Trophoblast cell (in vitro differentiated cells and primary cell): Measurements from ENCODE around the gene GPALPP1. TPM values are rescaled to one million over a fixed set of nuclear protein-coding genes. Genes with fewer than 3 reads are reported as not detected.
A peak's percentile ranks its signal among the peaks of the same experiment; 100 is the strongest.
"Not testable (repeated sequence)": the region's sequence is repeated elsewhere in the genome, so short reads cannot be mapped to it uniquely, and the experiment has no call there.

Source experiments
- DNase-seq, 2 donors: peaks; one replicate each; pipeline ENCODE4 v3.0.0-alpha.2; 2016
- H2AFZ ChIP-seq: 2 replicates; pipeline ENCODE4 v1.6.1; 2013; ENCODE audit warnings: low read length, moderate library complexity, mild to moderate bottlenecking; ENCODE audit not compliant: insufficient read depth, poor library complexity
- H2AK5ac ChIP-seq: 2 replicates; pipeline ENCODE4 v1.6.1; 2013; ENCODE audit warnings: mild to moderate bottlenecking, low read length
- H2BK120ac ChIP-seq: 2 replicates; pipeline ENCODE4 v1.6.1; 2013; ENCODE audit warnings: low read length, mild to moderate bottlenecking, moderate library complexity; ENCODE audit not compliant: insufficient read depth, poor library complexity
- H2BK12ac ChIP-seq: 2 replicates; pipeline ENCODE4 v1.6.1; 2013; ENCODE audit warnings: mild to moderate bottlenecking, low read length, moderate library complexity
- H2BK5ac ChIP-seq: 2 replicates; pipeline ENCODE4 v1.6.1; 2013; ENCODE audit warnings: low read length, low read depth, moderate library complexity, mild to moderate bottlenecking; ENCODE audit not compliant: poor library complexity
- H3K14ac ChIP-seq: 2 replicates; pipeline ENCODE4 v1.6.1; 2013; ENCODE audit warnings: mild to moderate bottlenecking, low read length
- H3K18ac ChIP-seq: 2 replicates; pipeline ENCODE4 v1.6.1; 2013; ENCODE audit warnings: mild to moderate bottlenecking, low read length
- H3K23ac ChIP-seq: 2 replicates; pipeline ENCODE4 v1.6.1; 2013; ENCODE audit warnings: low read length
- H3K27ac ChIP-seq: 2 replicates; pipeline ENCODE4 v1.5.1; 2013; ENCODE audit warnings: low read depth, mild to moderate bottlenecking, inconsistent platforms, low read length, moderate library complexity
- H3K27me3 ChIP-seq: 2 replicates; pipeline ENCODE4 v1.6.1; 2013; ENCODE audit warnings: inconsistent platforms, mild to moderate bottlenecking, low read length, moderate library complexity; ENCODE audit not compliant: insufficient read depth
- H3K36me3 ChIP-seq, 2 experiments: 1 replicate in 1 of 2; 2 replicates in 1 of 2; pipeline ENCODE4 v1.6.1; 2013; ENCODE audit warnings: low read length in 2 of 2, mild to moderate bottlenecking in 2 of 2, moderate library complexity in 1 of 2; ENCODE audit not compliant: insufficient read depth in 2 of 2, control insufficient read depth in 1 of 2
- H3K4ac ChIP-seq: 2 replicates; pipeline ENCODE4 v1.6.1; 2013; ENCODE audit warnings: low read depth, mild to moderate bottlenecking, low read length, moderate library complexity
- H3K4me1 ChIP-seq, 2 experiments: 1 replicate in 1 of 2; 2 replicates in 1 of 2; pipeline ENCODE4 v1.6.1; 2013; ENCODE audit warnings: low read length in 2 of 2, mild to moderate bottlenecking in 2 of 2, moderate library complexity in 1 of 2; ENCODE audit not compliant: insufficient read depth in 2 of 2, control insufficient read depth in 1 of 2
- H3K4me2 ChIP-seq: 2 replicates; pipeline ENCODE4 v1.6.1; 2013; ENCODE audit warnings: inconsistent platforms, mild to moderate bottlenecking, low read length, moderate library complexity
- H3K4me3 ChIP-seq: 2 replicates; pipeline ENCODE4 v1.5.1; 2013; ENCODE audit warnings: mild to moderate bottlenecking, low read depth, low read length, inconsistent platforms
- H3K79me1 ChIP-seq: one replicate; pipeline ENCODE4 v1.6.1; 2013; ENCODE audit warnings: low read length
- H3K79me2 ChIP-seq: 2 replicates; pipeline ENCODE4 v1.6.1; 2013; ENCODE audit warnings: low read length, mild to moderate bottlenecking; ENCODE audit not compliant: control insufficient read depth, insufficient read depth, poor library complexity
- H3K9ac ChIP-seq: 2 replicates; pipeline ENCODE4 v1.6.1; 2013; ENCODE audit warnings: mild to moderate bottlenecking, low read length
- H3K9me3 ChIP-seq: 2 replicates; pipeline ENCODE4 v1.6.1; 2013; ENCODE audit warnings: low read depth, mild to moderate bottlenecking, control low read depth, inconsistent platforms, low read length; ENCODE audit not compliant: insufficient read depth
- H4K12ac ChIP-seq: 2 replicates; pipeline ENCODE4 v1.6.1; 2013; ENCODE audit warnings: low read depth, mild to moderate bottlenecking, low read length, moderate library complexity
- H4K8ac ChIP-seq: 2 replicates; pipeline ENCODE4 v1.6.1; 2013; ENCODE audit warnings: low read depth, mild to moderate bottlenecking, low read length, moderate library complexity
- H4K91ac ChIP-seq: one replicate; pipeline ENCODE4 v1.6.1; 2013; ENCODE audit warnings: low read depth, mild to moderate bottlenecking, low read length, moderate library complexity
- WGBS: extraction: QIAGEN DNeasy Blood & Tissue Kit; methylation state at CpG from one replicate; pipeline ENCODE4 v1.1.7; 2013; ENCODE audit warnings: missing lambda C conversion rate; ENCODE audit not compliant: insufficient read length, insufficient coverage; ENCODE audit errors: extremely low coverage; 5-methylcytosine and 5-hydroxymethylcytosine counted together
- polyA plus RNA-seq: library from polyadenylated mRNA; stranded (reverse); fragments of 200-250 nt; gene quantifications from 2 replicates; pipeline ENCODE4 v1.2.3, GENCODE V29; 2013

Gene GPALPP1, protein sequence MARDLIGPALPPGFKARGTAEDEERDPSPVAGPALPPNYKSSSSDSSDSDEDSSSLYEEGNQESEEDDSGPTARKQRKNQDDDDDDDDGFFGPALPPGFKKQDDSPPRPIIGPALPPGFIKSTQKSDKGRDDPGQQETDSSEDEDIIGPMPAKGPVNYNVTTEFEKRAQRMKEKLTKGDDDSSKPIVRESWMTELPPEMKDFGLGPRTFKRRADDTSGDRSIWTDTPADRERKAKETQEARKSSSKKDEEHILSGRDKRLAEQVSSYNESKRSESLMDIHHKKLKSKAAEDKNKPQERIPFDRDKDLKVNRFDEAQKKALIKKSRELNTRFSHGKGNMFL
- polyA plus RNA-seq = 20.4 and 21.5 TPM in 2 replicates

DNA sequence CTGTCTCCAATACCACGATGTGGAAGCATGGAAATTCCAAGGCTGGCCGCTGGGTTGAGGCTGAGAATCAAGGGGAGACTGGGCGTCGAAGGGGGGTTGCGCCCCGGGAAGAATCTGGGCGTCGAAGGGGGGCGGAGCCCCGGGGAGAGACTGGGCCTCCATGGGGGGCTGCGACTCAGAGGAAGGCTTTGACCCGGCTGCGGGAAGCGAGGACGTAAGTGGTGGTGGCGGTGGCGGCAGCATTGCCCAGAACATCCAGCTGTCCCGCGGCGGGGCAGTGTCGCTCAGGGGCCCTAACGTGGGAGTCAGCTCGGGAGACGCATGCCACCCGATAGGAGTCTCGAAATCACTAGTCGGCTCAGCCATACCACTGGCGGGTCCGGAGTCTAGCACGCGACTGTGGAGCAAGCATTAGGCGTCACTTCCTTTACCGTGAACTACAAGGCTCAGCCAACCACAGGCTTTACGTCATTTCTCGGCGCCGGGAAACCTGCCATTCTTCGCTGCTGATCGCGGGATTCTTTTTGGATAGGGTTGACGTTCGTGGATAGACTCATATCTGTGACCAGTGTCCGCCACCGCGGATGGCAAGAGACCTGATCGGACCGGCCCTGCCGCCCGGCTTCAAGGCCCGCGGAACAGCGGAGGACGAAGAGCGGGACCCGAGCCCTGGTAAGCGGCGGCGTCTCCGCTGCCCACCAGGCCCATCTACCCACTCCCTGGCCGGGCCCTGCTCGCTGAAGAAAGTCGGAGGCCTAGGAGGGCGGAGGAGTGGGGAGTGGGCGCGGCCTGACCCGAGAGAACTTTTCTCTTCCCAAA lies at the start of gene GPALPP1, which contains the start of gene NUFIP1:
GPALPP1 (plus strand) TSS at position 468 of the 819 bp plus-strand sequence; CDS start at position 585, 117 bp downstream.
NUFIP1 (minus strand) TSS at position 401 of the 819 bp plus-strand sequence; CDS start at position 366, 35 bp downstream.
- Histone ChIP-seq H3K9ac (peak within 1 kb of the TSS; percentile 99), H2AFZ (peak within 1 kb of the TSS; percentile 93), H2BK120ac (peak within 1 kb of the TSS; percentile 26), H3K27ac (no peak within 1 kb of the TSS), H2BK5ac (peak within 1 kb of the TSS; percentile 71), H3K79me2 (peaks cover 8% of the 10 kb centered on the region), H3K4ac (peak within 1 kb of the TSS; percentile 88), H4K12ac (peak within 1 kb of the TSS; percentile 95), H3K14ac (peak within 1 kb of the TSS; percentile 92), H3K18ac (peak within 1 kb of the TSS; percentile 95), H3K4me2 (peak within 1 kb of the TSS; percentile 97), H3K4me1 (peaks cover 7 to 9% of the 10 kb centered on the region in 2 experiments), H4K91ac (peak within 1 kb of the TSS; percentile 78), H3K36me3 (peaks cover 3 to 5% of the 10 kb centered on the region in 2 experiments), H2BK12ac (no peak within 1 kb of the TSS), H4K8ac (peak within 1 kb of the TSS; percentile 98), H3K23ac (no peak within 1 kb of the TSS), H3K27me3 (no peaks in the 10 kb centered on the region), H3K4me3 (peak within 1 kb of the TSS; percentile 100), H3K9me3 (no peaks in the 10 kb centered on the region), H2AK5ac (no peak within 1 kb of the TSS), H3K79me1 (peaks cover 2% of the 10 kb centered on the region)
- no CpG with 5 or more reads among the region's 66 CpGs for WGBS
- DNase-seq = peak; percentile 96 to 98

DNA sequence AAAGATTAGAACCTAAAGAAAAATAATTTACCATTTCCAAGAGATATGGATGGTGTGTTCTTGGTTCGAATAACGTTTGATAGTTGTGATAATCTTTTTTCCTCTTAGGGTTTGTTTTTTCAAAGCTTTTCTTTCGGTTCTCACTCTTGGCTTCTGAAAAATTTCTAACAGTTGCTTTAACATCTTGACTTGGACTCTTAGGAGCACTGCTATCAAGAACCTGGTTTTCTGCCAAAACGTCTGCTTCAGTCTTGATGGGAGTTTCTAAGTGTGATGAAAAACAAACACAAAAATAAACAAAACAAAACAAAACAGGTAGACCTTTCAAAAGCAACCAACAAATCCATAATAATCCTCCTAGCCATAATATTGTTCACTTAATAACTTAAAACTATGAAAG lies 45.9 kb upstream of the GPALPP1 start:
- WGBS = no CpG with 5 or more reads among the region's 4 CpGs
- not testable (repeated sequence) for H2BK12ac ChIP-seq, H2BK120ac ChIP-seq, H3K4me1 ChIP-seq, H4K91ac ChIP-seq, H3K4me2 ChIP-seq, H3K4me3 ChIP-seq, H3K4ac ChIP-seq, H3K9me3 ChIP-seq, H4K8ac ChIP-seq, H3K18ac ChIP-seq, H3K27me3 ChIP-seq, H3K27ac ChIP-seq, H3K14ac ChIP-seq, DNase-seq, H2AK5ac ChIP-seq, H4K12ac ChIP-seq, H3K36me3 ChIP-seq, H2AFZ ChIP-seq, H3K79me2 ChIP-seq, H2BK5ac ChIP-seq, H3K9ac ChIP-seq, H3K79me1 ChIP-seq, H3K23ac ChIP-seq

DNA sequence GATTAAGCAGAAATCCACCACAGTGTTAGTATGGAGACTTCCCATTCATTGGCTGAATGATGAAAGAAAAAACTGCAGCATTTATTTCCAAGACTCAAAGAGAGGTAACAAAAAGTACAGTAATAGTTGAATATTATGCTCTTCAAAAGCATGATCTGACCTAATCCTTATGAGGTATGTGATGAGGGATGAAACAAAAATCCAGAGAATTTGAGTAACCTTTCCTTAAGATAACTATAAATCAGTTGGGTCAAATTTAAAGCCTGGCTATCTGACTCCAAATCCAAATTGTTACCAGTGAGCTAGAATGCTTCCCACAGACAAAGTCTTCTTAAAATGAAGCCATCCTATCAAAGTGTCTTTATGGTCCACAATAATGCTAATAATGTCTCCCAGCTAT lies 38.2 kb upstream of the GPALPP1 start:
- no peak overlapping the region for H2BK12ac ChIP-seq
- H3K9me3 ChIP-seq = no peaks in the 10 kb centered on the region
- H3K9ac ChIP-seq = no peak overlapping the region
- H3K4me1 ChIP-seq = no peaks in the 10 kb centered on the region
- H3K36me3 ChIP-seq = no peaks in the 10 kb centered on the region
- H3K79me2 ChIP-seq = no peaks in the 10 kb centered on the region
- H3K14ac ChIP-seq = no peak overlapping the region
- no peak overlapping the region for H2BK120ac ChIP-seq
- no peak overlapping the region for H2AK5ac ChIP-seq
- no peak overlapping the region for H3K4ac ChIP-seq
- H3K23ac ChIP-seq = no peak overlapping the region
- H2AFZ ChIP-seq = no peak overlapping the region
- H4K12ac ChIP-seq = no peak overlapping the region
- H4K8ac ChIP-seq = no peak overlapping the region
- H4K91ac ChIP-seq = no peak overlapping the region
- H3K4me3 ChIP-seq = no peak overlapping the region
- H3K18ac ChIP-seq = no peak overlapping the region
- no peak overlapping the region for H3K4me2 ChIP-seq
- H2BK5ac ChIP-seq = no peak overlapping the region
- no peaks in the 10 kb centered on the region for H3K79me1 ChIP-seq
- H3K27ac ChIP-seq = no peak overlapping the region
- DNase-seq = peak in 1 of 2 donors; percentile 79
- H3K27me3 ChIP-seq = no peaks in the 10 kb centered on the region

DNA sequence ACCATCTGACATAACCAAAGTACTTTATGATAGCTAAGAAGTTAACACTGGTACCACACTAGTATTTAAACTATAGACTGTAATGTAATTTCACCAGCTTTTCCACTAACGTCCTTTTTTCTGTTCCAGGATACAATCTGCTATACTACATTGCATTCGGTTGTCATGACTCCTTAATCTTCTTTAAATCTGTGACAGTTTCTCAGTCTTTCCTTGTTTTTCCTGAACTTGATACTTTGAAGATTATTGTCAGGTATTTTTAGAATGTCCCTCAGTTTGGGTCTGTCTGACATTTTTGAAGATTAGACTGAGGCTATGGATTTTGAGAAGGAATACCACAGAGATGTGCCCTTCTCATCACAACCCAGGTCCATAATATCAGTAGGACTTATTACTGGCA lies 36.7 kb upstream of the GPALPP1 start:
- H4K8ac ChIP-seq = no peak overlapping the region
- H3K9me3 ChIP-seq = no peaks in the 10 kb centered on the region
- H4K91ac ChIP-seq = no peak overlapping the region
- no peak overlapping the region for H3K4ac ChIP-seq
- no peaks in the 10 kb centered on the region for H3K4me1 ChIP-seq
- no peak overlapping the region for H4K12ac ChIP-seq
- no peak overlapping the region for H3K27ac ChIP-seq
- no peaks in the 10 kb centered on the region for H3K79me2 ChIP-seq
- no peak overlapping the region for H3K4me3 ChIP-seq
- no peaks in the 10 kb centered on the region for H3K27me3 ChIP-seq
- no peak overlapping the region for H3K14ac ChIP-seq
- WGBS = no CpG with 5 or more reads among the region's 2 CpGs
- H3K4me2 ChIP-seq = no peak overlapping the region
- no peak overlapping the region for H3K18ac ChIP-seq
- H2BK120ac ChIP-seq = no peak overlapping the region
- H2AFZ ChIP-seq = no peak overlapping the region
- H2BK12ac ChIP-seq = no peak overlapping the region
- H2AK5ac ChIP-seq = no peak overlapping the region
- no peak overlapping the region for H3K23ac ChIP-seq
- peaks cover 0 to 2% of the 10 kb centered on the region in 2 experiments for H3K36me3 ChIP-seq
- H3K9ac ChIP-seq = no peak overlapping the region
- H2BK5ac ChIP-seq = no peak overlapping the region
- H3K79me1 ChIP-seq = no peaks in the 10 kb centered on the region
- DNase-seq = peak; percentile 17 to 92
